ENCODE measurements around the gene LPP.

Gene LPP

DNA sequence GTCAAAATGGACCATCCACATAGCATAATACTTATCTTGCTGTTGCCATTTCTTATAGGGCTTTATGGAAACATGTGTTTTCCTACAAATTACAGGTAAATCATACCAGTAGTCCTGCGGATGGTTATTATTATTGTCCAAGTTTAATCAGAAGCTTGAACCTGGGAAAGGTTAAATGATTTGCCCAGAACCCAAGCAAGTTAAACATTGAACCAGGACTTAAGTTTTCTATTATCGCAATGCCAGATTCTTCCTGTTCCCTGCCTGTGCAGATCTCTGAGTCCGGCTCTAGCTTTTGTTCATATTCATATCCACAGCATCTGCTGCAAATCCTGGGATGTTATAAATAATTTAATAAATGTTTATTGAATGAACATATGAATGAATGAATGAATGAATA, 12.5 kb downstream of the LPP start:
- Histone ChIP-seq H3K23ac (ENCODE audit: low read length) (no peak overlapping the region), H2BK5ac (ENCODE audit: low read length) (no peak overlapping the region), H3K27me3 (ENCODE audit: insufficient read depth, low read length, poor library complexity) (no peaks in the 10 kb centered on the region), H3K79me1 (ENCODE audit: low read length) (peaks cover 24% of the 10 kb centered on the region), H3K36me3 (ENCODE audit: control insufficient read depth, insufficient read depth, low read length) (no peaks in the 10 kb centered on the region), H3K4me3 (ENCODE audit: low read length) (no peak overlapping the region), H3K79me2 (ENCODE audit: control insufficient read depth, insufficient read depth, low read length) (peaks cover 54% of the 10 kb centered on the region), H4K8ac (ENCODE audit: low read depth, low read length) (no peak overlapping the region), H3K4me1 (ENCODE audit: control insufficient read depth, low read depth, low read length) (peaks cover 4% of the 10 kb centered on the region), H2BK15ac (replicated peaks; ENCODE audit: low read depth) (no peak overlapping the region), H3K27ac (ENCODE audit: low read depth, low read length) (no peak overlapping the region), H3K9ac (ENCODE audit: low read length) (no peak overlapping the region), H2AK5ac (ENCODE audit: low read length) (no peak overlapping the region), H3K4ac (ENCODE audit: low read depth, low read length) (no peak overlapping the region), H2BK120ac (ENCODE audit: low read depth, low read length) (no peak overlapping the region), H4K5ac (ENCODE audit: low read length) (no peak overlapping the region), H3K18ac (ENCODE audit: low read length) (no peak overlapping the region), H3K56ac (ENCODE audit: low read length) (no peak overlapping the region), H3K4me2 (ENCODE audit: low read length) (no peak overlapping the region)
- DNase-seq, result no peak
- WGBS (ENCODE audit: extremely low coverage, insufficient coverage, low lambda C conversion rate), result no CpG with 5 or more reads among the region's 3 CpGs

GRCh38 chr3:188168186-188168585, 14.2 kb downstream of the LPP start:
- H3K18ac ChIP-seq (ENCODE audit: low read length), result no peak overlapping the region
- WGBS (ENCODE audit: extremely low coverage, insufficient coverage, low lambda C conversion rate), result no CpG with 5 or more reads among the region's 3 CpGs
- H3K4me2 ChIP-seq (ENCODE audit: low read length), result no peak overlapping the region
- H2BK5ac ChIP-seq (ENCODE audit: low read length), result no peak overlapping the region
- H3K4me3 ChIP-seq (ENCODE audit: low read length), result no peak overlapping the region
- DNase-seq, result no peak
- H4K5ac ChIP-seq (ENCODE audit: low read length), result no peak overlapping the region
- no peaks in the 10 kb centered on the region for H3K27me3 ChIP-seq (ENCODE audit: insufficient read depth, low read length, poor library complexity)
- peaks cover 44% of the 10 kb centered on the region for H3K79me2 ChIP-seq (ENCODE audit: control insufficient read depth, insufficient read depth, low read length)
- no peak overlapping the region for H3K4ac ChIP-seq (ENCODE audit: low read depth, low read length)
- H3K36me3 ChIP-seq (ENCODE audit: control insufficient read depth, insufficient read depth, low read length), result no peaks in the 10 kb centered on the region
- no peak overlapping the region for H4K8ac ChIP-seq (ENCODE audit: low read depth, low read length)
- H3K27ac ChIP-seq (ENCODE audit: low read depth, low read length), result no peak overlapping the region
- H2BK120ac ChIP-seq (ENCODE audit: low read depth, low read length), result no peak overlapping the region
- H3K23ac ChIP-seq (ENCODE audit: low read length), result no peak overlapping the region
- no peak overlapping the region for H2BK15ac ChIP-seq (replicated peaks; ENCODE audit: low read depth)
- H3K79me1 ChIP-seq (ENCODE audit: low read length), result peaks cover 24% of the 10 kb centered on the region
- H3K4me1 ChIP-seq (ENCODE audit: control insufficient read depth, low read depth, low read length), result peaks cover 4% of the 10 kb centered on the region
- no peak overlapping the region for H3K9ac ChIP-seq (ENCODE audit: low read length)
- no peak overlapping the region for H3K56ac ChIP-seq (ENCODE audit: low read length)
- H2AK5ac ChIP-seq (ENCODE audit: low read length), result no peak overlapping the region

DNA sequence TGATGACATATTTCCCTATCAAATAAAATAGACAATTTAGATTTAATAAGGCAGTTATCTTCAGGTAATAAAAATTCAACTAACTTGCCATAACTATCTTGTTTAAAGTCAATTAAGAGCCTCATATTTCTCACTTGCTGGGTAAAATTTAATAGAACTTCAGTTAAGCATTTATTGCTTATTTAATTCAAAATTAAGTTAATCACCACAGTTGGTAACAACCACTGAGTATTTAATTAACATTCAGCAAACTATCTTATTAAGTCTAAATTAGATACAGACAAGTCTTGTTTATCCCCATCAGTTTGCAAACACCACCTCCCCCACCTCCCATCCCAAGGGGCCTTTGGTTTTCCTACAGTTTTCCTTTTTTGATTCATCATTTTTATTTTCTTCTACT, 14.7 kb downstream of the LPP start:
- Histone ChIP-seq H3K56ac (ENCODE audit: low read length) (no peak overlapping the region), H4K8ac (ENCODE audit: low read depth, low read length) (no peak overlapping the region), H2BK5ac (ENCODE audit: low read length) (no peak overlapping the region), H3K4ac (ENCODE audit: low read depth, low read length) (no peak overlapping the region), H3K27me3 (ENCODE audit: insufficient read depth, low read length, poor library complexity) (no peaks in the 10 kb centered on the region), H3K36me3 (ENCODE audit: control insufficient read depth, insufficient read depth, low read length) (no peaks in the 10 kb centered on the region), H3K27ac (ENCODE audit: low read depth, low read length) (no peak overlapping the region), H3K18ac (ENCODE audit: low read length) (no peak overlapping the region), H2AK5ac (ENCODE audit: low read length) (no peak overlapping the region), H4K5ac (ENCODE audit: low read length) (no peak overlapping the region), H3K4me1 (ENCODE audit: control insufficient read depth, low read depth, low read length) (peaks cover 4% of the 10 kb centered on the region), H3K4me3 (ENCODE audit: low read length) (no peak overlapping the region), H3K23ac (ENCODE audit: low read length) (no peak overlapping the region), H3K79me2 (ENCODE audit: control insufficient read depth, insufficient read depth, low read length) (peaks cover 42% of the 10 kb centered on the region), H3K9ac (ENCODE audit: low read length) (no peak overlapping the region), H3K4me2 (ENCODE audit: low read length) (no peak overlapping the region), H2BK120ac (ENCODE audit: low read depth, low read length) (no peak overlapping the region), H3K79me1 (ENCODE audit: low read length) (peaks cover 21% of the 10 kb centered on the region), H2BK15ac (replicated peaks; ENCODE audit: low read depth) (no peak overlapping the region)
- no peak for DNase-seq

- Histone ChIP-seq H3K9ac (ENCODE audit: low read length) (no peak overlapping the region), H3K18ac (ENCODE audit: low read length) (no peak overlapping the region), H3K4me1 (ENCODE audit: control insufficient read depth, low read depth, low read length) (peaks cover 3% of the 10 kb centered on the region), H3K56ac (ENCODE audit: low read length) (no peak overlapping the region), H2BK15ac (replicated peaks; ENCODE audit: low read depth) (no peak overlapping the region), H2BK120ac (ENCODE audit: low read depth, low read length) (no peak overlapping the region), H3K27ac (ENCODE audit: low read depth, low read length) (no peak overlapping the region), H2AK5ac (ENCODE audit: low read length) (no peak overlapping the region), H3K4ac (ENCODE audit: low read depth, low read length) (no peak overlapping the region), H3K23ac (ENCODE audit: low read length) (no peak overlapping the region), H4K8ac (ENCODE audit: low read depth, low read length) (no peak overlapping the region), H3K36me3 (ENCODE audit: control insufficient read depth, insufficient read depth, low read length) (no peaks in the 10 kb centered on the region), H3K27me3 (ENCODE audit: insufficient read depth, low read length, poor library complexity) (no peaks in the 10 kb centered on the region), H3K4me2 (ENCODE audit: low read length) (no peak overlapping the region), H3K79me1 (ENCODE audit: low read length) (peaks cover 21% of the 10 kb centered on the region), H2BK5ac (ENCODE audit: low read length) (no peak overlapping the region), H3K4me3 (ENCODE audit: low read length) (no peak overlapping the region), H4K5ac (ENCODE audit: low read length) (no peak overlapping the region), H3K79me2 (ENCODE audit: control insufficient read depth, insufficient read depth, low read length) (peaks cover 36% of the 10 kb centered on the region)
- DNase-seq, result no peak
- WGBS (ENCODE audit: extremely low coverage, insufficient coverage, low lambda C conversion rate), result no CpG with 5 or more reads among the region's 10 CpGs
These were observed 16.0 kb downstream of the LPP start for GRCh38 chr3:188169830-188170455.

DNA sequence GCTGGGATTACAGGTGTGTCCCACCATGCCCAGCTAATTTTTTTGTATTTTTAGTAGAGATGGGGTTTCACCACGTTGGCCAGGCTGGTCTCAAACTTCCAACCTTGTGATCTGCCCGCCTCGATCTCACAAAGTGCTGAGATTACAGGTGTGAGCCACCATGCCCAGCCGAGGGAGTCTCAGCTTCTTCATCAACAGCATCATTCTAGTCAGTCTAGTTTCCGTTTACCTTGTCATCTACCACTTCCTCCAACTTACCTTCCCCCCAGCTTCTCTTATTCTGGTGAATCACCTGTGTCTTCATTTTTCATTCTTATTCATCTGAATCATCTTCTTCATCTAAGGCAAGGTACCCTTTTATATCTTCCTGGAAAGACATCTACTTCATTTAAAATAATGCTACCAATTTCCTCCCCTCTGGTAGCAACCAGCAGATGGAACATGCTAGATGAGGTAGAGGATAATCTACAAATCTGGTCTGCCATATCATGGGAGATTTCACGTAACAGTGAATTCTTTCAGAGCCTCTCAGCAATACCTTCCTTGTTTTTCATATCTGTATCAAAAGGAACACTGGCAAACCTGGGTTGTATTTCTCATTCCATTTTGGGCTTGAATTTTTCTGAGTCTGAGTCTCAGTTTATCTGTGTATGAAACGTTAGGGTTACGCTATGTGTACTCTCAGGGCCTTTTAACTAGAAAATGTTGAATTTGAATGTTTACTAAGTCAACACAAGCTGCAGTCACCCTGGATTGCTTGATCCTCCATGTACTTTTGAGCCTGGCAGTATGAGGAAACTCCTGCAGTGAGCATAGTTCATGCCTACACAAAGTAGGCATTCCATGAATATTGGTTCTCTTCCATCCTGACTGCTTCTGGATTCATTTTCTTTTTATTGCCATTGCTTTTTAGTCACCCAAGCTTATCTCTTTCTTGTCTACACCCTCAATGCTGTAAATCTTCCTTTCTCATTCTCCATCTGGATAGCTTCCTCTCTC, 16.8 kb downstream of the LPP start:
- no peak overlapping the region for H2AK5ac ChIP-seq (ENCODE audit: low read length)
- no peak overlapping the region for H3K4me3 ChIP-seq (ENCODE audit: low read length)
- H3K18ac ChIP-seq (ENCODE audit: low read length), result no peak overlapping the region
- H2BK120ac ChIP-seq (ENCODE audit: low read depth, low read length), result no peak overlapping the region
- peaks cover 28% of the 10 kb centered on the region for H3K79me2 ChIP-seq (ENCODE audit: control insufficient read depth, insufficient read depth, low read length)
- no peak overlapping the region for H3K4ac ChIP-seq (ENCODE audit: low read depth, low read length)
- no peak overlapping the region for H3K23ac ChIP-seq (ENCODE audit: low read length)
- DNase-seq, result no peak
- H3K27me3 ChIP-seq (ENCODE audit: insufficient read depth, low read length, poor library complexity), result no peaks in the 10 kb centered on the region
- no peaks in the 10 kb centered on the region for H3K36me3 ChIP-seq (ENCODE audit: control insufficient read depth, insufficient read depth, low read length)
- H3K79me1 ChIP-seq (ENCODE audit: low read length), result peaks cover 19% of the 10 kb centered on the region
- no peaks in the 10 kb centered on the region for H3K4me1 ChIP-seq (ENCODE audit: control insufficient read depth, low read depth, low read length)
- no peak overlapping the region for H2BK5ac ChIP-seq (ENCODE audit: low read length)
- H4K5ac ChIP-seq (ENCODE audit: low read length), result no peak overlapping the region
- H3K4me2 ChIP-seq (ENCODE audit: low read length), result no peak overlapping the region
- no peak overlapping the region for H3K9ac ChIP-seq (ENCODE audit: low read length)
- H3K27ac ChIP-seq (ENCODE audit: low read depth, low read length), result no peak overlapping the region
- no peak overlapping the region for H2BK15ac ChIP-seq (replicated peaks; ENCODE audit: low read depth)
- H4K8ac ChIP-seq (ENCODE audit: low read depth, low read length), result no peak overlapping the region
- no peak overlapping the region for H3K56ac ChIP-seq (ENCODE audit: low read length)
- WGBS (ENCODE audit: extremely low coverage, insufficient coverage, low lambda C conversion rate), result no CpG with 5 or more reads among the region's 8 CpGs
